Measurements from ENCODE around the gene MALRD1.

- TF ChIP-seq POLR2A (IDR thresholded peaks at IDR 0.05) (no peak), CTCF (IDR thresholded peaks at IDR 0.05) (no peak)
These were observed 724.4 kb downstream of the MALRD1 start for GRCh38 chr10:19772972-19773371.

All from Peyer's patch (tissue), 4 donors.